HFF-Myc (cell line): Measurements from ENCODE around the gene ARSA.
"Not testable (repeated sequence)": the region's sequence is repeated elsewhere in the genome, so short reads cannot be mapped to it uniquely, and the experiment has no call there.

ENCODE experiments used
- DNase-seq: peaks from one replicate; pipeline ENCODE4 v3.0.0-alpha.2; 2011; ENCODE audit warnings: low read depth; ENCODE audit errors: extremely low read depth
- H3K4me3 ChIP-seq: replicated peaks from 2 replicates; pipeline ENCODE4 v1.5.1; 2011; ENCODE audit warnings: low read depth, mild to moderate bottlenecking, control low read depth, low read length
- CTCF ChIP-seq: IDR thresholded peaks from 2 replicates; pipeline ENCODE4 v1.5.1; 2012; ENCODE audit warnings: mild to moderate bottlenecking, low read depth, low read length, control low read depth; ENCODE audit errors: missing control alignments

The ARSA gene

DNA sequence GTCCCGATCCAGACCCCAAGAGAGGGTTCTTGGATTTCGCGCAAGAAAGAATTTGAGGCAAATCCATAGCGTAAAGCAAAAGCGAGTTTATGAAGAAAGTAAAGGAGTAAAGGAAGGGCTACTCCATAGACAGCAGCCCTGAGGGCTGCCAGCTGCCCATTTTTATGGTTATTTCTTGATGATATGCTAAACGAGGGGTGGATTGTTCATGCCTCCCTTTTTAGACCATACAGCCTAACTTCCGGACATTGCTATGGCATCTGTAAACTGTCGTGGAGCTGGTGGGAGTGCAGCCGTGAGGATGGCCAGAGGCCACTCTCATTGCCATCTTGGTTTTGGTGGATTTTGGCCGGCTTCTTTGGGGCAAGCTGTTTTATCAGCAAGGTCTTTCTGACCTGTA, 25.3 kb upstream of the ARSA start:
- DNase-seq: no peak
- TF ChIP-seq CTCF: no peak
- H3K4me3 ChIP-seq: no peak overlapping the region

- DNase-seq: not testable (repeated sequence)
Measured at GRCh38 chr22:50643821-50644101, 15.8 kb upstream of the ARSA start.

DNA sequence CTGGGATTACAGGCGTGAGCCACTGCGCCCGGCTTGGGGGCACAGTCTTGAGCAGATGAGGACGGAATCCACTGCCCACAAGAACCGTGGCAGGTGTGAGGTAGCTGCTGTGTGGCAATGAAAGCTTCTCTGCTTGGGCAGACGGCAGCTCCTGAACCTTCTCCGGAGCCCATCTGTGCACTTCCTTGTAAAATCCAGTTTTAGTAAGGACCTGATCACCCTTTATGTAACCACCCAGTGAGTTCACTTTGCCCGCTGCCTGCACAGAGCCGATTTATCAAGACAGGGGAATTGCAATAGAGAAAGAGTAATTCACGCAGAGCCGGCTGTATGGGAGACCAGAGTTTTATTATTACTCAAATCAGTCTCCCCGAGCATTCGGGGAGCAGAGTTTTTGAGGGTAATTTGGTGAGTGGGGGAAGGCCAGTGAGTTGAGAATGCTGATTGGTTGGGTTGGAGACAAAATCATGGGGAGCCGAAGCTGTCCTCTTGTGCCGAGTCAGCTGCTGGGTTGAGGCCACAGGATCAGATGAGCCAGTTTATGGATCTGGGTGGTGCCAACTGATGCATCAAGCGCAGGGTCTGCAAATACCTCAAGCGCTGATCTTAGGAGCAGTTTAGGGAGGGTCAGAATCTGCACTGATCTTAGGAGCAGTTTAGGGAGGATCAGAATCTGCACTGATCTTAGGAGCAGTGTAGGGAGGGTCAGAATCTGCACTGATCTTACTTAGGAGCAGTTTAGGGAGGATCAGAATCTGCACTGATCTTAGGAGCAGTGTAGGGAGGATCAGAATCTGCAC, 15.3 kb upstream of the ARSA start:
- DNase-seq, H3K4me3 ChIP-seq: not testable (repeated sequence)

More at GRCh38 chr22:50643821-50644101, 15.8 kb upstream of the ARSA start:
- not testable (repeated sequence) for H3K4me3 ChIP-seq

- TF ChIP-seq CTCF: peak; percentile 26
- no peak overlapping the region for H3K4me3 ChIP-seq
- no peak for DNase-seq
Measured at GRCh38 chr22:50641696-50642607, 14.0 kb upstream of the ARSA start.

GRCh38 chr22:50640857-50641647, 13.1 kb upstream of the ARSA start:
- no peak overlapping the region for H3K4me3 ChIP-seq
- TF ChIP-seq CTCF: no peak
- DNase-seq: no peak

GRCh38 chr22:50640296-50640695, 12.3 kb upstream of the ARSA start:
- not testable (repeated sequence) for DNase-seq

GRCh38 chr22:50635591-50635990, 7.6 kb upstream of the ARSA start:
- no peak for DNase-seq
- H3K4me3 ChIP-seq: no peak overlapping the region
- TF ChIP-seq CTCF: no peak

More at GRCh38 chr22:50640296-50640695, 12.3 kb upstream of the ARSA start:
- H3K4me3 ChIP-seq: not testable (repeated sequence)

DNA sequence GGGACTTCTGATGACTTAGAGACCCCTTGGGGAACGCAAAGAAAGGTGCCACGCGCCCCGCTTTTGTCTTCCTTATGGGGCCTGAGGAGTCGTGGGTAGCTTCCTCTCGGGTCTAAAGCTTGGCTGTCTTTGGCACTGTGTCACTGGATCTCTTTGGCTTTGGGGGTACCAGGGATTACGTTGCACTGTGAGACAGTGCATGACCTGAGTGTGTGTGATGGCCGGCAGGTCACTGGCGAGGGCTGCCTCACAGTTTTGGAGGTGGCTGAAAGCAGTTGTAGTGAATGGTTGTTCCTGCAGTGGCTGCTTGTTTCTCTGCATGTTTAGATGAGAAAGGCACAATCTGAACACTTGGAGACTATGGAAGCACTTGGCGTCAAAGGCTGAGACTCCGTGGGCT, 5.8 kb upstream of the ARSA start:
- no peak for DNase-seq
- no peak overlapping the region for H3K4me3 ChIP-seq
- TF ChIP-seq CTCF: no peak
